Endothelial cell (in vitro differentiated cells): Measurements from ENCODE around the gene PLA2G4D. TPM values are rescaled to one million over a fixed set of nuclear protein-coding genes. Genes with fewer than 3 reads are reported as not detected.

Source experiments
- DNase-seq: peaks from one replicate; pipeline ENCODE4 v3.0.0; 2021; ENCODE audit warnings: low spot score
- H3K27ac Mint-ChIP-seq: one replicate; pipeline ENCODE4 v1.8.0; 2021; ENCODE audit warnings: mixed read lengths, inconsistent platforms; ENCODE audit not compliant: unreplicated experiment
- H3K27me3 Mint-ChIP-seq: one replicate; pipeline ENCODE4 v1.8.0; 2021; ENCODE audit warnings: mild to moderate bottlenecking, moderate library complexity, mixed read lengths, inconsistent platforms; ENCODE audit not compliant: unreplicated experiment
- H3K36me3 Mint-ChIP-seq: one replicate; pipeline ENCODE4 v1.8.0; 2021; ENCODE audit warnings: mild to moderate bottlenecking, low read depth, mixed read lengths, inconsistent platforms; ENCODE audit not compliant: unreplicated experiment
- H3K4me1 Mint-ChIP-seq: one replicate; pipeline ENCODE4 v1.8.0; 2021; ENCODE audit warnings: mild to moderate bottlenecking, mixed read lengths, inconsistent platforms; ENCODE audit not compliant: unreplicated experiment
- H3K4me3 Mint-ChIP-seq: one replicate; pipeline ENCODE4 v1.8.0; 2021; ENCODE audit warnings: mild to moderate bottlenecking, mixed read lengths, inconsistent platforms; ENCODE audit not compliant: unreplicated experiment
- H3K9me3 Mint-ChIP-seq: one replicate; pipeline ENCODE4 v1.8.0; 2021; ENCODE audit warnings: mixed read lengths, inconsistent platforms; ENCODE audit not compliant: unreplicated experiment
- total RNA-seq: library from RNA; stranded (reverse); fragmentation: NEBNext Ultra II Directional; extraction: Animal tissue kit (Norgen Biotek cat#: 25700); gene quantifications from one replicate; pipeline ENCODE4 v1.2.1, GENCODE V29; 2021; ENCODE audit not compliant: unreplicated experiment
- TF ChIP-seq, protein P1 (sequence below): fragments of 200-600 bp; sonication (generic); IDR thresholded peaks from one replicate; pipeline ENCODE4 v1.5.0; 2021; ENCODE audit warnings: antibody characterized with exemption; ENCODE audit not compliant: unreplicated experiment

Gene PLA2G4D
- total RNA-seq, 1 donor from 2014 or later: not detected

- Mint-ChIP-seq H3K27ac (no peak overlapping the region), H3K9me3 (no peaks in the 10 kb centered on the region), H3K4me3 (no peak overlapping the region), H3K4me1 (peaks cover 9% of the 10 kb centered on the region), H3K36me3 (peaks cover 4% of the 10 kb centered on the region), H3K27me3 (peaks cover 11% of the 10 kb centered on the region)
- TF ChIP-seq, protein P1, sequence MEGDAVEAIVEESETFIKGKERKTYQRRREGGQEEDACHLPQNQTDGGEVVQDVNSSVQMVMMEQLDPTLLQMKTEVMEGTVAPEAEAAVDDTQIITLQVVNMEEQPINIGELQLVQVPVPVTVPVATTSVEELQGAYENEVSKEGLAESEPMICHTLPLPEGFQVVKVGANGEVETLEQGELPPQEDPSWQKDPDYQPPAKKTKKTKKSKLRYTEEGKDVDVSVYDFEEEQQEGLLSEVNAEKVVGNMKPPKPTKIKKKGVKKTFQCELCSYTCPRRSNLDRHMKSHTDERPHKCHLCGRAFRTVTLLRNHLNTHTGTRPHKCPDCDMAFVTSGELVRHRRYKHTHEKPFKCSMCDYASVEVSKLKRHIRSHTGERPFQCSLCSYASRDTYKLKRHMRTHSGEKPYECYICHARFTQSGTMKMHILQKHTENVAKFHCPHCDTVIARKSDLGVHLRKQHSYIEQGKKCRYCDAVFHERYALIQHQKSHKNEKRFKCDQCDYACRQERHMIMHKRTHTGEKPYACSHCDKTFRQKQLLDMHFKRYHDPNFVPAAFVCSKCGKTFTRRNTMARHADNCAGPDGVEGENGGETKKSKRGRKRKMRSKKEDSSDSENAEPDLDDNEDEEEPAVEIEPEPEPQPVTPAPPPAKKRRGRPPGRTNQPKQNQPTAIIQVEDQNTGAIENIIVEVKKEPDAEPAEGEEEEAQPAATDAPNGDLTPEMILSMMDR: no peak
- DNase-seq: no peak
Measured at GRCh38 chr15:42082141-42082540, 12.2 kb downstream of the PLA2G4D start.

GRCh38 chr15:42080919-42081830 lies 13.2 kb downstream of the PLA2G4D start:
- Mint-ChIP-seq H3K27me3 (peaks cover 11% of the 10 kb centered on the region), H3K4me3 (no peak overlapping the region), H3K27ac (no peak overlapping the region), H3K4me1 (peaks cover 9% of the 10 kb centered on the region), H3K9me3 (no peaks in the 10 kb centered on the region), H3K36me3 (peaks cover 4% of the 10 kb centered on the region)
- DNase-seq: no peak
- TF ChIP-seq, protein P1: no peak

DNA sequence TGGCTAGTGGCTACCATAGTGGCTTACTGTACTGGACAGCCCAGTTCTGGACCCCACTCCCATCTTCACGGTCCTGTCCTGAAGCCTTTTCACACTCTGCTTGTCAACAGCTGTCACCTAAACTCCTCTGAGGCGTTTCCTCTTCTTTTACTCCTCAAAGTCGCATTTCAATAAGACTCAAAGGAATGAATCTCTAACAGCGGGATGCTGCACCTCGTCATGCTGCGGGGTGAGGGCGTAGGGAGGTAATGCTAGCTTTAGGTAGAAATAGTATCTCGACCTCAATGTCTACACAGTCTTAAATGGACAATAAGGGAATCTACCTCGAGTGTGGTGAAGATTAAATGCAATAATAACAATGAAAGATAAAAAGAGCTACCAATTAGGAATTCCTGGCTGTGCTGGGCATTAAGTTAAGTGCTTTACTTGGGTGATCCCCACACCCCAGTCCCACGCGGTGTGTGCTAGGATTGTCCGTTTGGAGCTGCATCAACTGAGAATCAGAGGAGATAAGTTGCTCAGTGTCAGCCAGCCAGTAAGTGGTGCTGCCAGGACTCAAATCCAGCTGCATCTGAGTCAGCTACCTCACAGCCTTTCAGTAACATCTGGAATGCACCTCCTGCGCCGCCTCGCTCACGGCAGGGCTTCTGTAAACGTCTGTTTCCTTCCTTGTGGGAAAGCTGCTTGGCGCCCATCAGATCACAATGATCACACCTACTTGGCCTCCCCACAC lies 14.0 kb downstream of the PLA2G4D start:
- Mint-ChIP-seq H3K4me1 (peaks cover 10% of the 10 kb centered on the region), H3K9me3 (no peaks in the 10 kb centered on the region), H3K27ac (no peak overlapping the region), H3K36me3 (peaks cover 4% of the 10 kb centered on the region), H3K4me3 (no peak overlapping the region), H3K27me3 (peaks cover 11% of the 10 kb centered on the region)
- no peak for DNase-seq
- TF ChIP-seq, protein P1: no peak

GRCh38 chr15:42079401-42079908 lies 14.9 kb downstream of the PLA2G4D start:
- TF ChIP-seq, protein P1: no peak
- no peak overlapping the region for H3K27ac Mint-ChIP-seq
- no peak for DNase-seq
- H3K4me1 Mint-ChIP-seq: peaks cover 7% of the 10 kb centered on the region
- no peak overlapping the region for H3K4me3 Mint-ChIP-seq
- H3K9me3 Mint-ChIP-seq: no peaks in the 10 kb centered on the region
- peaks cover 4% of the 10 kb centered on the region for H3K36me3 Mint-ChIP-seq
- peaks cover 9% of the 10 kb centered on the region for H3K27me3 Mint-ChIP-seq
